Measurements from ENCODE around the gene SRR. TPM values are rescaled to one million over a fixed set of nuclear protein-coding genes. Genes with fewer than 3 reads are reported as not detected.
A peak's percentile ranks its signal among the peaks of the same experiment; 100 is the strongest.

SRR gene
- total and polyA plus RNA-seq, 10 of the 15 experiments (the other 5 are each of a cell fraction or from before 2014, with no cell fraction given): 11.7 to 33.9 (median 20.2) TPM

Small RNA genes within 50 kb of the gene (small RNA-seq; reads per million reads assigned to genes)
- gene AC006435.3: not detected
- 934 reads per million, percentile 100 among the genes with 10 or more reads in this experiment for gene SNORD91A
- gene SNORD91B: 119 reads per million, percentile 99 among the genes with 10 or more reads in this experiment

Other genes with a start within 250 kb of the SRR start
- gene HIC1, start 248.8 kb upstream of the SRR start, total RNA-seq (2014; rRNA removed): 30.8 and 40.8 TPM in 2 replicates
- gene HIC1, start 248.8 kb upstream of the SRR start, total RNA-seq (2014; rRNA removed; fragmentation: Illumina TruSeq; extraction: Trizol): 4.6 and 4.9 TPM in 2 replicates
- gene HIC1, start 248.8 kb upstream of the SRR start, total RNA-seq (2021): 55.4 and 61.1 TPM in 2 replicates
- gene HIC1, start 248.8 kb upstream of the SRR start, polyA plus RNA-seq (2011; rRNA removed): 4.2 and 10.5 TPM in 2 replicates
- gene HIC1, start 248.8 kb upstream of the SRR start, polyA plus RNA-seq (2014; fragmentation: Illumina TruSeq; extraction: Trizol): 0.81 and 1.8 TPM in 2 replicates
- under 1 TPM; 0.11 to 0.57 TPM for gene HIC1, start 248.8 kb upstream of the SRR start, polyA plus RNA-seq (2014; fragmentation: Nextera tagmentation; extraction: Ambion mirVana)
- gene HIC1, start 248.8 kb upstream of the SRR start, polyA plus RNA-seq (2014; rRNA removed): 26.5 and 40.9 TPM in 2 replicates
- gene HIC1, start 248.8 kb upstream of the SRR start, polyA plus RNA-seq (2016; fragmentation: Nextera tagmentation; extraction: Ambion mirVana): 1 to 10 TPM; 2.0 to 4.9 TPM
- gene SMG6, start 165 bp upstream of the SRR start, total RNA-seq (2014; rRNA removed): 16.4 and 16.7 TPM in 2 replicates
- 9.3 and 11.7 TPM in 2 replicates for gene SMG6, start 165 bp upstream of the SRR start, total RNA-seq (2014; rRNA removed; fragmentation: Illumina TruSeq; extraction: Trizol)
- 28.7 and 30.3 TPM in 2 replicates for gene SMG6, start 165 bp upstream of the SRR start, total RNA-seq (2021)
- gene SMG6, start 165 bp upstream of the SRR start, polyA plus RNA-seq (2011; rRNA removed): 20.1 and 27.2 TPM in 2 replicates
- 16.2 and 21.4 TPM in 2 replicates for gene SMG6, start 165 bp upstream of the SRR start, polyA plus RNA-seq (2014; fragmentation: Illumina TruSeq; extraction: Trizol)
- gene SMG6, start 165 bp upstream of the SRR start, polyA plus RNA-seq (2014; fragmentation: Nextera tagmentation; extraction: Ambion mirVana): under 1 TPM; 0.58 to 0.64 TPM
- gene SMG6, start 165 bp upstream of the SRR start, polyA plus RNA-seq (2014; rRNA removed): 11.2 and 12.9 TPM in 2 replicates
- gene SMG6, start 165 bp upstream of the SRR start, polyA plus RNA-seq (2016; fragmentation: Nextera tagmentation; extraction: Ambion mirVana): 10 to 100 TPM; 15.4 to 16.0 TPM
- gene TSR1, start 32.5 kb downstream of the SRR start, total RNA-seq (2014; rRNA removed): 54.1 and 56.1 TPM in 2 replicates
- gene TSR1, start 32.5 kb downstream of the SRR start, total RNA-seq (2014; rRNA removed; fragmentation: Illumina TruSeq; extraction: Trizol): 40.3 and 43.8 TPM in 2 replicates
- gene TSR1, start 32.5 kb downstream of the SRR start, total RNA-seq (2021): 45.5 and 50.0 TPM in 2 replicates
- 9.6 and 17.0 TPM in 2 replicates for gene TSR1, start 32.5 kb downstream of the SRR start, polyA plus RNA-seq (2011; rRNA removed)
- 51.0 and 56.5 TPM in 2 replicates for gene TSR1, start 32.5 kb downstream of the SRR start, polyA plus RNA-seq (2014; fragmentation: Illumina TruSeq; extraction: Trizol)
- 10 to 100 TPM; 14.7 to 21.9 TPM for gene TSR1, start 32.5 kb downstream of the SRR start, polyA plus RNA-seq (2014; fragmentation: Nextera tagmentation; extraction: Ambion mirVana)
- gene TSR1, start 32.5 kb downstream of the SRR start, polyA plus RNA-seq (2014; rRNA removed): 35.5 and 41.6 TPM in 2 replicates
- 100 to 1,000 TPM in 1 of 2 experiments, 10 to 100 TPM in 1; 98.5 to 100 TPM for gene TSR1, start 32.5 kb downstream of the SRR start, polyA plus RNA-seq (2016; fragmentation: Nextera tagmentation; extraction: Ambion mirVana)
- gene SGSM2, start 33.6 kb downstream of the SRR start, total RNA-seq (2014; rRNA removed): 19.8 and 25.3 TPM in 2 replicates
- gene SGSM2, start 33.6 kb downstream of the SRR start, total RNA-seq (2014; rRNA removed; fragmentation: Illumina TruSeq; extraction: Trizol): 13.5 and 14.9 TPM in 2 replicates
- gene SGSM2, start 33.6 kb downstream of the SRR start, total RNA-seq (2021): 32.0 and 37.3 TPM in 2 replicates
- 18.1 and 27.9 TPM in 2 replicates for gene SGSM2, start 33.6 kb downstream of the SRR start, polyA plus RNA-seq (2011; rRNA removed)
- 8.8 and 20.8 TPM in 2 replicates for gene SGSM2, start 33.6 kb downstream of the SRR start, polyA plus RNA-seq (2014; fragmentation: Illumina TruSeq; extraction: Trizol)
- gene SGSM2, start 33.6 kb downstream of the SRR start, polyA plus RNA-seq (2014; fragmentation: Nextera tagmentation; extraction: Ambion mirVana): 1 to 10 TPM in 1 of 2 experiments, under 1 TPM in 1; 0.50 to 1.6 TPM
- 50.9 and 59.0 TPM in 2 replicates for gene SGSM2, start 33.6 kb downstream of the SRR start, polyA plus RNA-seq (2014; rRNA removed)
- gene SGSM2, start 33.6 kb downstream of the SRR start, polyA plus RNA-seq (2016; fragmentation: Nextera tagmentation; extraction: Ambion mirVana): 10 to 100 TPM in 1 of 2 experiments, 1 to 10 TPM in 1; 7.2 to 16.1 TPM
- gene MNT, start 97.1 kb downstream of the SRR start, total RNA-seq (2014; rRNA removed): 5.7 and 8.2 TPM in 2 replicates
- 3.4 and 3.5 TPM in 2 replicates for gene MNT, start 97.1 kb downstream of the SRR start, total RNA-seq (2014; rRNA removed; fragmentation: Illumina TruSeq; extraction: Trizol)
- gene MNT, start 97.1 kb downstream of the SRR start, total RNA-seq (2021): 13.7 and 15.9 TPM in 2 replicates
- gene MNT, start 97.1 kb downstream of the SRR start, polyA plus RNA-seq (2011; rRNA removed): 1.6 and 2.4 TPM in 2 replicates
- gene MNT, start 97.1 kb downstream of the SRR start, polyA plus RNA-seq (2014; fragmentation: Illumina TruSeq; extraction: Trizol): 3.7 and 5.1 TPM in 2 replicates
- gene MNT, start 97.1 kb downstream of the SRR start, polyA plus RNA-seq (2014; fragmentation: Nextera tagmentation; extraction: Ambion mirVana): under 1 TPM; 0.31 to 0.35 TPM
- 11.3 and 12.6 TPM in 2 replicates for gene MNT, start 97.1 kb downstream of the SRR start, polyA plus RNA-seq (2014; rRNA removed)
- 1 to 10 TPM; 3.8 TPM for gene MNT, start 97.1 kb downstream of the SRR start, polyA plus RNA-seq (2016; fragmentation: Nextera tagmentation; extraction: Ambion mirVana)
- gene METTL16, start 207.9 kb downstream of the SRR start, total RNA-seq (2014; rRNA removed): 22.0 and 23.5 TPM in 2 replicates
- 20.9 and 21.9 TPM in 2 replicates for gene METTL16, start 207.9 kb downstream of the SRR start, total RNA-seq (2014; rRNA removed; fragmentation: Illumina TruSeq; extraction: Trizol)
- 31.3 and 34.3 TPM in 2 replicates for gene METTL16, start 207.9 kb downstream of the SRR start, total RNA-seq (2021)
- gene METTL16, start 207.9 kb downstream of the SRR start, polyA plus RNA-seq (2011; rRNA removed): 21.1 and 22.0 TPM in 2 replicates
- 24.5 and 24.6 TPM in 2 replicates for gene METTL16, start 207.9 kb downstream of the SRR start, polyA plus RNA-seq (2014; fragmentation: Illumina TruSeq; extraction: Trizol)
- gene METTL16, start 207.9 kb downstream of the SRR start, polyA plus RNA-seq (2014; fragmentation: Nextera tagmentation; extraction: Ambion mirVana): 10 to 100 TPM; 15.6 to 22.9 TPM
- gene METTL16, start 207.9 kb downstream of the SRR start, polyA plus RNA-seq (2014; rRNA removed): 22.3 and 25.8 TPM in 2 replicates
- gene METTL16, start 207.9 kb downstream of the SRR start, polyA plus RNA-seq (2016; fragmentation: Nextera tagmentation; extraction: Ambion mirVana): 10 to 100 TPM; 28.6 to 31.7 TPM